ENCODE measurements around the gene DUOX1. TPM values are rescaled to one million over a fixed set of nuclear protein-coding genes. Genes with fewer than 3 reads are reported as not detected.

DUOX1 gene
- total RNA-seq, 2 experiments from 2014 or later: not detected

DNA sequence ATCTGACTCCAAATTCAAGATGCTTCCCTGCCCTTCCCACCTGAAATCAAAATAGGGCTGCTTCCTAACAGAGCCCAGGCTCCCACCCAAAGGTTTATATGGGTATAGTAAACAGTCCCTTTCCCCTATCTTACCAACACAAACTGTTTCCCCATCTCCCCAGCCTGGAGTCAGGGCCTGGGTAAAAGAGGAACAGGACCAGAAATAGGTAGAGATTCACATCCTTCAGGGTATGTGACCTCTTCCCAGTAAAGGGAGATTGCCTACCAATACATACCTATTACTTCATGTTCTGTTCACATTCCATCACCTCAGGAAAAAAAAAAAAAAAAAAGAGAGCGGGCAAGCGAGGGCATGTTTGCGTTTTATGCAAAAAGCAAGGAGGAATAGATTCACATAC lies 67.7 kb downstream of the DUOX1 start:
- Mint-ChIP-seq H3K4me1 (ENCODE audit: low read depth) (peaks cover 8% of the 10 kb centered on the region), H3K36me3 (ENCODE audit: low read depth) (no peaks in the 10 kb centered on the region), H3K4me3 (no peak overlapping the region), H3K27me3 (peaks cover 3% of the 10 kb centered on the region), H3K9me3 (no peaks in the 10 kb centered on the region), H3K27ac (peak overlapping the region; percentile 72)
- TF ChIP-seq, protein P1, sequence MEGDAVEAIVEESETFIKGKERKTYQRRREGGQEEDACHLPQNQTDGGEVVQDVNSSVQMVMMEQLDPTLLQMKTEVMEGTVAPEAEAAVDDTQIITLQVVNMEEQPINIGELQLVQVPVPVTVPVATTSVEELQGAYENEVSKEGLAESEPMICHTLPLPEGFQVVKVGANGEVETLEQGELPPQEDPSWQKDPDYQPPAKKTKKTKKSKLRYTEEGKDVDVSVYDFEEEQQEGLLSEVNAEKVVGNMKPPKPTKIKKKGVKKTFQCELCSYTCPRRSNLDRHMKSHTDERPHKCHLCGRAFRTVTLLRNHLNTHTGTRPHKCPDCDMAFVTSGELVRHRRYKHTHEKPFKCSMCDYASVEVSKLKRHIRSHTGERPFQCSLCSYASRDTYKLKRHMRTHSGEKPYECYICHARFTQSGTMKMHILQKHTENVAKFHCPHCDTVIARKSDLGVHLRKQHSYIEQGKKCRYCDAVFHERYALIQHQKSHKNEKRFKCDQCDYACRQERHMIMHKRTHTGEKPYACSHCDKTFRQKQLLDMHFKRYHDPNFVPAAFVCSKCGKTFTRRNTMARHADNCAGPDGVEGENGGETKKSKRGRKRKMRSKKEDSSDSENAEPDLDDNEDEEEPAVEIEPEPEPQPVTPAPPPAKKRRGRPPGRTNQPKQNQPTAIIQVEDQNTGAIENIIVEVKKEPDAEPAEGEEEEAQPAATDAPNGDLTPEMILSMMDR (IDR thresholded peaks at IDR 0.05): no peak
- ChIA-PET POLR2A (interaction anchor here (1.1 to 7.4 kb wide), 3 partner anchors 10 to 205 kb away, joined by 3 to 85 read pairs (median 51); partner anchors contain the start of gene SHF), CTCF (interaction anchor here (1.0 to 2.9 kb wide), 10 partner anchors 8 to 205 kb away, joined by 3 to 18 read pairs (median 6); partner anchors contain the start of gene SHF)
- ATAC-seq (no peak), DNase-seq (no peak)
- intact Hi-C loops (cut with micrococcal nuclease): no loop called here

DNA sequence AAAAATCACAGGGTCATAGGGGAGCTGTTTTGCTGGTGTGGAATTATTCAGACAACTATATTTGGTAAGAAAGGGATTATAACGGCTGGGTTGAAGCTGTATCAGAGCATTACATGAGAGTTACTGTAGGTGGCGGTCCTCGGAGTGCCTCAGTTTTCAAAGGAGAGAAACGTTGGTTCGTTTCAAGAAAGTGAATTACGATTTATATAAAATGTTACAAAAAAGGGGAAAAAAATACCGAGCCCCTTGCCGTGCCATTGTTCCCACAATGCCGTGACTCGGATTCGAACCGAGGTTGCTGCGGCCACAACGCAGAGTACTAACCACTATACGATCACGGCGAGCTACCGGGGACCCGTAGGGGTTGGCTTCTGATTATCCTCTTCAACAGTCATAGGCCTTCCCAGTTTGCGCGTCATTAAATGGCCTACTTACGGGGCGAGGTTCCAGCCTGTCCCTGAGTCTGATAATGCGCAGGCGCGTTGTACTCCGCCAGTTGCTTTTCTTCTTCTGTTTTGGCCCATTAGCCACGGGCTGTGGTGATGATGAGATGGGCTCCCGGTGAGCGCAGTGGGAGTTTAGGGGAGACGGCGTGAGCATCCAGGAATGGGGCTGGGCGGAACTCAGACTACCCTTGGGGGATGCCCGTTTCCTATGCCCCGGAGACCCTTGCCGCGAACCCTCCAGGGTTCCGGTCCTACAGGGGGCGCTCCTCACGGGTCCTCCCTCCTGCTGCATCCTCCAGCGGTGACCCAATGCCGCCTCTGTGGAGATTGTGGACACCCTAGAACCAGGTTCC lies 68.7 kb downstream of the DUOX1 start:
- Mint-ChIP-seq H3K4me1 (ENCODE audit: low read depth) (peaks cover 8% of the 10 kb centered on the region), H3K4me3 (no peak overlapping the region), H3K27me3 (peaks cover 3% of the 10 kb centered on the region), H3K27ac (no peak overlapping the region), H3K9me3 (no peaks in the 10 kb centered on the region), H3K36me3 (ENCODE audit: low read depth) (no peaks in the 10 kb centered on the region)
- TF ChIP-seq, protein P1 (IDR thresholded peaks at IDR 0.05): peak; percentile 68
- peak; percentile 66 for ATAC-seq
- ChIA-PET POLR2A (interaction anchor here (0.7 to 7.4 kb wide), 7 partner anchors 11 to 232 kb away, joined by 3 to 85 read pairs (median 3); partner anchors contain the start of gene SHF), CTCF (interaction anchor here (0.6 to 3.2 kb wide), 16 partner anchors 9 to 259 kb away, joined by 3 to 29 read pairs (median 6); partner anchors contain the start of gene SHF)
- intact Hi-C loops (cut with micrococcal nuclease): no loop called here
- peak; percentile 95 for DNase-seq

DNA sequence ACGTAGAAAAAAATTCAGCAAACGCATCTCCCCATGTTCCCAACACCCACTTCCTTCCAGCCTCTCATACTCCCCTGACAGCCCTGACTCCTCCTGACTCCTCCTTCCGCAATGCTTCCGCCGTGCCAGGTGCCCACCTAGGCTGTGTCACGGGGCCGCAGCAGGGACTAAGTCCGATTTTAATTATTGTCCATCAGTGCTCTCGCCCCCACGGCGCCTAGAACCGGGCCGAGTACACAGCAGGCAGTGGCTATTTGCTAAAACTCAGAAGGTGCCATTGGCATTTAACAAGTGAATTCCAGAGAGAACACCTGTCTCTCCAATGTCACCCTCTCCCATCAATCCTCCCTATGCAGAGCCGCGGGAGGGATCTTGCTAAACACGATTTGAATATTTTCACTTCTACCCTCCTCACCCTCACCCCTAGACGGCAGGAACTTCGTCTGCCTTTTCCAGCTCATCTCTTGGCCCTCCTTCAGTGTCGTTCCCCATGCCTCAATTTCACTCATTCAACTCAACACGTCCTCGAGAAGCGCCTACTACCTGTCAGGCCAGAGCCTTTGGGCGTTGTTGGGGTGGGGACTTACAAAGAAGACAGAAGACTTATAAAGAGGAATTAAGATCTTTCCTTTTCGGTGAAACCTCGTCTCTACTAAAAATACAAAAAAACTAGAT lies 69.5 kb downstream of the DUOX1 start:
- Mint-ChIP-seq H3K4me3 (no peak overlapping the region), H3K27me3 (peaks cover 3% of the 10 kb centered on the region), H3K9me3 (no peaks in the 10 kb centered on the region), H3K4me1 (ENCODE audit: low read depth) (peaks cover 8% of the 10 kb centered on the region), H3K27ac (no peak overlapping the region), H3K36me3 (ENCODE audit: low read depth) (no peaks in the 10 kb centered on the region)
- ChIA-PET POLR2A (interaction anchor here (1.0 to 7.4 kb wide), 6 partner anchors 11 to 388 kb away, joined by 3 to 85 read pairs (median 12); partner anchors contain the start of genes BLOC1S6 and SHF), CTCF (interaction anchor here (0.7 to 12.1 kb wide), 10 partner anchors 9 to 258 kb away, joined by 3 to 128 read pairs (median 6); partner anchors contain the start of genes GATM and SHF)
- TF ChIP-seq, protein P1 (IDR thresholded peaks at IDR 0.05): peak; percentile 3
- ATAC-seq: peak; percentile 18
- peak; percentile 66 for DNase-seq
- intact Hi-C loops (cut with micrococcal nuclease): no loop called here

DNA sequence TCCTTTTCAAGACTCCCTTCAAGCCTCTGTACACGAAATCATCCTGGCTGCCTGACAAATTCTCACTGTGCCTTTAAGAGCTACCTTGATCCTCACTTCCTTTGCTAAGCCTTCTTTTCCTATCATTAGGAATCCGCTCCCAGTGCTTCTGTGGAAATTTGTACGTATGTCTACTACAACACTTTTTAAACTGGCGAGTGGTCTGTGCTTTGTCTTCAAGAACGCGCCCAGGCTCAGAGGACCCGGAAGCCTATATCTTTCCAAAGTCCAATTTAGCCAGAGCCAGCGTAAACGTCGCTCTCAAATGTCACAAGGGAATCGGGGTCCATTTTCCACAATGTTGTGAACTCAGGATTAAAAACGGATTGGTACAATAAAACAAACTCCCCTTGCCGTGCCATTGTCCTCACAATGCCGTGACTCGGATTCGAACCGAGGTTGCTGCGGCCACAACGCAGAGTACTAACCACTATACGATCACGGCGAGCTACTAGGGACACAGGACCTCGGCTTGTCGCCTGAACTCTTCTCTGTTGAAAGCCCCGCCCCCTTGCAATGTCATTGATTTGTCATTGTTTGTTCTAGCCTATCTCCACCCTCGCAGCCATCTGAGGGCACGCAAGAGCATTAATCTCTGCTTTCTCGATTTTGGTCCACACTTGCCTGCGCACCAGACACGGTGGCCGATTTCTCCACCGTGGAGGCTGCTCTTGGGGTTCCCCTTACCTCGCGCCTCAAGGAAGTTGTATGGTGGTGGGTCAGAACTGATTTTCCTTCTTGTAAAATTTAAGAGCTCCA lies 70.4 kb downstream of the DUOX1 start:
- H3K27me3 Mint-ChIP-seq: peaks cover 3% of the 10 kb centered on the region
- peaks cover 8% of the 10 kb centered on the region for H3K4me1 Mint-ChIP-seq (ENCODE audit: low read depth)
- TF ChIP-seq, protein P1 (IDR thresholded peaks at IDR 0.05): no peak
- H3K9me3 Mint-ChIP-seq: no peaks in the 10 kb centered on the region
- no peak overlapping the region for H3K4me3 Mint-ChIP-seq
- H3K36me3 Mint-ChIP-seq (ENCODE audit: low read depth): no peaks in the 10 kb centered on the region
- H3K27ac Mint-ChIP-seq: no peak overlapping the region
- CTCF ChIA-PET: interaction anchor here (0.6 to 12.1 kb wide), 18 partner anchors 9 to 257 kb away, joined by 3 to 128 read pairs (median 5); partner anchors contain the start of genes GATM and SHF
- POLR2A ChIA-PET: interaction anchor here (0.9 to 7.4 kb wide), 14 partner anchors 10 to 387 kb away, joined by 3 to 85 read pairs (median 4); partner anchors contain the start of genes BLOC1S6 and SHF
- ATAC-seq: peak; percentile 49
- intact Hi-C loops (cut with micrococcal nuclease): loop anchor here (5.0 kb wide), 1 partner anchor 202 kb away; a partner anchor contains a TSS
- DNase-seq: peak; percentile 98
